Stimulated activated CD8-positive, alpha-beta memory T cell treated with anti-CD3 and anti-CD28 coated beads, Interleukin-12 subunit alpha, Interleukin-12 subunit beta, amount 100 ng/mL, for 4 hours (primary cell): Measurements from ENCODE around the gene CDX1.

Source experiments
- DNase-seq: peaks from one replicate; pipeline ENCODE4 v3.0.0-alpha.2; 2020; ENCODE audit warnings: low read depth

Gene CDX1

GRCh38 chr5:150131978-150132694, 34.4 kb upstream of the CDX1 start:
- DNase-seq = no peak

GRCh38 chr5:150132740-150133139, 33.8 kb upstream of the CDX1 start:
- DNase-seq = no peak

GRCh38 chr5:150133581-150134197, 32.9 kb upstream of the CDX1 start:
- no peak for DNase-seq

- DNase-seq = no peak
These were observed 32.4 kb upstream of the CDX1 start for GRCh38 chr5:150134198-150134588.

GRCh38 chr5:150135557-150136304, 30.8 kb upstream of the CDX1 start:
- DNase-seq = no peak

- DNase-seq = no peak
These were observed 30.0 kb upstream of the CDX1 start for GRCh38 chr5:150136305-150137167.

- DNase-seq = no peak
These were observed 29.2 kb upstream of the CDX1 start for GRCh38 chr5:150137168-150137957.

GRCh38 chr5:150137997-150138396, 28.6 kb upstream of the CDX1 start:
- no peak for DNase-seq

GRCh38 chr5:150138551-150139265, 27.9 kb upstream of the CDX1 start:
- no peak for DNase-seq

GRCh38 chr5:150139334-150139733, 27.2 kb upstream of the CDX1 start:
- DNase-seq = no peak

GRCh38 chr5:150140830-150141229, 25.7 kb upstream of the CDX1 start:
- no peak for DNase-seq

GRCh38 chr5:150141544-150142184, 24.9 kb upstream of the CDX1 start:
- no peak for DNase-seq

GRCh38 chr5:150142185-150142958, 24.2 kb upstream of the CDX1 start:
- DNase-seq = no peak

GRCh38 chr5:150142959-150143349, 23.6 kb upstream of the CDX1 start:
- no peak for DNase-seq

- DNase-seq = no peak
These were observed 23.0 kb upstream of the CDX1 start for GRCh38 chr5:150143350-150144245.

- no peak for DNase-seq
These were observed 22.3 kb upstream of the CDX1 start for GRCh38 chr5:150144246-150144801.

- DNase-seq = no peak
These were observed 21.7 kb upstream of the CDX1 start for GRCh38 chr5:150144879-150145278.

GRCh38 chr5:150146235-150146634, 20.3 kb upstream of the CDX1 start:
- no peak for DNase-seq
